ENCODE data around the gene PRICKLE1.

DNA sequence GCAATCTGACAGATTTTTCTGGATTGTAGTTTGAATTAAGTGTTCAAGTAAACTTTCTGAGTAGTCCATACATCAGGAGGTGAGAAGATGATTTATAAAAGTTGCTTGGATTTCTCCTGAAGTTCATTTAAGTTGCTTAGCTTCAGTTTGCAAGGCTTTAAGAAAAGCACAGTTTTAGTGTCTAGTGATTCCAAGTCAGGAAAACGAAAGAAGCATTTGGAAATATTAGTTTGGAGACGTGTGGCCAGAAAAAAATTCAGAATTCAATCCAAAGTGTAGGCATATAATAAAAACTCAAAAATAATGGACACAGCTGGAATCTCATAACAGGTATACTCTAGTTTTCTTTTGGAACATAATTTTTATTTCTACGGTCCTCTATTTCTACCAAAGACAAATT is 25.5 kb upstream of the PRICKLE1 start:
- TF ChIP-seq, protein P1, sequence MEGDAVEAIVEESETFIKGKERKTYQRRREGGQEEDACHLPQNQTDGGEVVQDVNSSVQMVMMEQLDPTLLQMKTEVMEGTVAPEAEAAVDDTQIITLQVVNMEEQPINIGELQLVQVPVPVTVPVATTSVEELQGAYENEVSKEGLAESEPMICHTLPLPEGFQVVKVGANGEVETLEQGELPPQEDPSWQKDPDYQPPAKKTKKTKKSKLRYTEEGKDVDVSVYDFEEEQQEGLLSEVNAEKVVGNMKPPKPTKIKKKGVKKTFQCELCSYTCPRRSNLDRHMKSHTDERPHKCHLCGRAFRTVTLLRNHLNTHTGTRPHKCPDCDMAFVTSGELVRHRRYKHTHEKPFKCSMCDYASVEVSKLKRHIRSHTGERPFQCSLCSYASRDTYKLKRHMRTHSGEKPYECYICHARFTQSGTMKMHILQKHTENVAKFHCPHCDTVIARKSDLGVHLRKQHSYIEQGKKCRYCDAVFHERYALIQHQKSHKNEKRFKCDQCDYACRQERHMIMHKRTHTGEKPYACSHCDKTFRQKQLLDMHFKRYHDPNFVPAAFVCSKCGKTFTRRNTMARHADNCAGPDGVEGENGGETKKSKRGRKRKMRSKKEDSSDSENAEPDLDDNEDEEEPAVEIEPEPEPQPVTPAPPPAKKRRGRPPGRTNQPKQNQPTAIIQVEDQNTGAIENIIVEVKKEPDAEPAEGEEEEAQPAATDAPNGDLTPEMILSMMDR (IDR thresholded peaks at IDR 0.05) = no peak
- no peak for TF ChIP-seq POLR2A (IDR thresholded peaks at IDR 0.05)
